Activated T-helper 9 cell treated with anti-CD3 and anti-CD28 coated beads, Interleukin-2, amount 50 U/mL, for 16 hours (primary cell): ENCODE results near the gene EFCAB5.
"Not testable (repeated sequence)": the region's sequence is repeated elsewhere in the genome, so short reads cannot be mapped to it uniquely, and the experiment has no call there.

Source experiments
- DNase-seq: peaks from one replicate; pipeline ENCODE4 v3.0.0-alpha.2; 2020; ENCODE audit warnings: low read depth

EFCAB5 gene

GRCh38 chr17:29935909-29936308, 5.5 kb upstream of the EFCAB5 start:
- not testable (repeated sequence) for DNase-seq

GRCh38 chr17:29936724-29937123, 4.7 kb upstream of the EFCAB5 start:
- no peak for DNase-seq

- no peak for DNase-seq
These were observed 3.8 kb downstream of the EFCAB5 start for GRCh38 chr17:29945281-29945680.

- no peak for DNase-seq
These were observed 7.2 kb downstream of the EFCAB5 start for GRCh38 chr17:29948448-29949215.

GRCh38 chr17:29949696-29950095, 8.3 kb downstream of the EFCAB5 start:
- DNase-seq = no peak

- DNase-seq = no peak
These were observed 13.0 kb downstream of the EFCAB5 start for GRCh38 chr17:29954405-29954804.

GRCh38 chr17:29956225-29956624, 14.8 kb downstream of the EFCAB5 start:
- no peak for DNase-seq

GRCh38 chr17:29957488-29957887, 16.1 kb downstream of the EFCAB5 start:
- DNase-seq = not testable (repeated sequence)

GRCh38 chr17:29958947-29959657, 17.7 kb downstream of the EFCAB5 start:
- no peak for DNase-seq

- DNase-seq = no peak
These were observed 18.4 kb downstream of the EFCAB5 start for GRCh38 chr17:29959658-29960337.

- no peak for DNase-seq
These were observed 21.2 kb downstream of the EFCAB5 start for GRCh38 chr17:29962656-29963055.

GRCh38 chr17:29968271-29968670, 26.8 kb downstream of the EFCAB5 start:
- no peak for DNase-seq

- no peak for DNase-seq
These were observed 30.8 kb downstream of the EFCAB5 start for GRCh38 chr17:29972277-29972676.

GRCh38 chr17:29973005-29973404, 31.6 kb downstream of the EFCAB5 start:
- DNase-seq = no peak

- no peak for DNase-seq
These were observed 36.4 kb downstream of the EFCAB5 start for GRCh38 chr17:29977836-29978235.

- no peak for DNase-seq
These were observed 38.8 kb downstream of the EFCAB5 start for GRCh38 chr17:29980261-29980660.

GRCh38 chr17:29982991-29983653, 41.7 kb downstream of the EFCAB5 start:
- no peak for DNase-seq

GRCh38 chr17:29996458-29996857, 55.0 kb downstream of the EFCAB5 start:
- DNase-seq = no peak

GRCh38 chr17:30000001-30000754, 58.7 kb downstream of the EFCAB5 start:
- no peak for DNase-seq

GRCh38 chr17:30000755-30001257, 59.4 kb downstream of the EFCAB5 start:
- DNase-seq = no peak

- no peak for DNase-seq
These were observed 60.7 kb downstream of the EFCAB5 start for GRCh38 chr17:30002088-30002487.
